ENCODE results near the gene NEO1. TPM values are rescaled to one million over a fixed set of nuclear protein-coding genes. Genes with fewer than 3 reads are reported as not detected.

NEO1 gene
- total and polyA plus RNA-seq, 7 donors, result 2.5 to 33.3 (median 22.5) TPM

GRCh38 chr15:73331501-73331900, 279.2 kb downstream of the NEO1 start:
- Histone ChIP-seq H3K4me1 (no peaks in the 10 kb centered on the region), H3K4me3 (no peak overlapping the region), H3K27me3 (ENCODE audit: insufficient read depth in 3 of 3, low read length in 2 of 3) (no peaks in the 10 kb centered on the region), H3K9me3 (no peaks in the 10 kb centered on the region), H3K27ac (no peak overlapping the region), H3K36me3 (ENCODE audit: insufficient read depth in 1 of 2, low read depth in 1 of 2) (no peaks in the 10 kb centered on the region)
- WGBS, 3 donors, result 92 to 93% (median 93%) methylated on average over 5 of the region's 5 CpGs
- intact Hi-C loops (cut with DNase I), result no loop called here
- no peak for DNase-seq
- TF ChIP-seq CTCF (IDR thresholded peaks at IDR 0.05), result no peak
- ATAC-seq, result no peak

- no peaks in the 10 kb centered on the region for H3K27me3 ChIP-seq (ENCODE audit: insufficient read depth in 3 of 3, low read length in 2 of 3)
- H3K36me3 ChIP-seq (ENCODE audit: insufficient read depth in 1 of 2, low read depth in 1 of 2), result no peaks in the 10 kb centered on the region
- TF ChIP-seq CTCF (IDR thresholded peaks at IDR 0.05), result no peak
- intact Hi-C loops (cut with DNase I), result no loop called here
- DNase-seq (no peak), ATAC-seq (no peak)
- H3K4me3 ChIP-seq, result no peak overlapping the region
- WGBS, 3 donors, result 86 to 89% (median 87%) methylated on average over 19 of the region's 19 CpGs
- no peak overlapping the region for H3K27ac ChIP-seq
- no peaks in the 10 kb centered on the region for H3K4me1 ChIP-seq
- H3K9me3 ChIP-seq, result no peaks in the 10 kb centered on the region
Measured at GRCh38 chr15:73331991-73332925, 280.0 kb downstream of the NEO1 start.

- no peaks in the 10 kb centered on the region for H3K36me3 ChIP-seq (ENCODE audit: insufficient read depth in 1 of 2, low read depth in 1 of 2)
- 73 to 86% (median 80%) methylated on average over 2 of the region's 2 CpGs for WGBS, 3 donors
- TF ChIP-seq CTCF (IDR thresholded peaks at IDR 0.05), result no peak
- ATAC-seq, result no peak
- intact Hi-C loops (cut with DNase I), result no loop called here
- no peaks in the 10 kb centered on the region for H3K27me3 ChIP-seq (ENCODE audit: insufficient read depth in 3 of 3, low read length in 2 of 3)
- no peak overlapping the region for H3K27ac ChIP-seq
- no peaks in the 10 kb centered on the region for H3K4me1 ChIP-seq
- H3K9me3 ChIP-seq, result no peaks in the 10 kb centered on the region
- H3K4me3 ChIP-seq, result no peak overlapping the region
- DNase-seq, result no peak
Measured at GRCh38 chr15:73333001-73333400, 280.7 kb downstream of the NEO1 start.

- whole genome bisulfite sequencing, 3 donors, result 88 to 89% (median 88%) methylated on average over 6 of the region's 6 CpGs
- intact Hi-C loops (cut with DNase I), result no loop called here
- no peaks in the 10 kb centered on the region for H3K4me1 ChIP-seq
- no peaks in the 10 kb centered on the region for H3K36me3 ChIP-seq (ENCODE audit: insufficient read depth in 1 of 2, low read depth in 1 of 2)
- TF ChIP-seq CTCF (IDR thresholded peaks at IDR 0.05), result no peak
- no peaks in the 10 kb centered on the region for H3K9me3 ChIP-seq
- no peaks in the 10 kb centered on the region for H3K27me3 ChIP-seq (ENCODE audit: insufficient read depth in 3 of 3, low read length in 2 of 3)
- no peak overlapping the region for H3K27ac ChIP-seq
- no peak for ATAC-seq
- H3K4me3 ChIP-seq, result no peak overlapping the region
- DNase-seq, result no peak
Measured at GRCh38 chr15:73334086-73334485, 281.8 kb downstream of the NEO1 start.

Measured in psoas muscle (tissue), 8 donors.